ENCODE results near the gene SRY. TPM values are rescaled to one million over a fixed set of nuclear protein-coding genes. Genes with fewer than 3 reads are reported as not detected.

SRY gene
- not detected in 2 replicates for total RNA-seq

GRCh38 chrY:2787600-2787999 is at the start of gene SRY:
Gene SRY, minus strand, starts transcription at chrY:2787682. Its CDS starts 79 bp downstream, at chrY:2787603.

Other genes starting within 250 kb of the SRY start
- gene RPS4Y1, start 53.9 kb upstream of the SRY start, total RNA-seq, result 399 and 424 TPM in 2 replicates
- 7.8 and 12.5 TPM in 2 replicates for gene ZFY, start 147.7 kb upstream of the SRY start, total RNA-seq